Frontal cortex (tissue), 4 donors: ENCODE results near the gene RHO. TPM values are rescaled to one million over a fixed set of nuclear protein-coding genes. Genes with fewer than 3 reads are reported as not detected.

ENCODE experiments used
- DNase-seq, 2 donors: peaks; one replicate each; pipeline ENCODE4 v3.0.0; 2012; ENCODE audit warnings: low spot score in 2 of 2
- FAIRE-seq: peaks from 2 replicates; lab custom pipeline; 2012; peaks lifted over from hg19 to GRCh38; lab: Jason Lieb, UNC
- total RNA-seq: library from RNA; depleted of rRNA; stranded (reverse); fragments of >200 nt; gene quantifications from one replicate; pipeline ENCODE4 v1.2.3, GENCODE V29; 2014
- donor health status: control.
- donor health status: control.
- donor health status: control.

Gene RHO
- total RNA-seq, 1 donor from 2014 or later = not detected

DNA sequence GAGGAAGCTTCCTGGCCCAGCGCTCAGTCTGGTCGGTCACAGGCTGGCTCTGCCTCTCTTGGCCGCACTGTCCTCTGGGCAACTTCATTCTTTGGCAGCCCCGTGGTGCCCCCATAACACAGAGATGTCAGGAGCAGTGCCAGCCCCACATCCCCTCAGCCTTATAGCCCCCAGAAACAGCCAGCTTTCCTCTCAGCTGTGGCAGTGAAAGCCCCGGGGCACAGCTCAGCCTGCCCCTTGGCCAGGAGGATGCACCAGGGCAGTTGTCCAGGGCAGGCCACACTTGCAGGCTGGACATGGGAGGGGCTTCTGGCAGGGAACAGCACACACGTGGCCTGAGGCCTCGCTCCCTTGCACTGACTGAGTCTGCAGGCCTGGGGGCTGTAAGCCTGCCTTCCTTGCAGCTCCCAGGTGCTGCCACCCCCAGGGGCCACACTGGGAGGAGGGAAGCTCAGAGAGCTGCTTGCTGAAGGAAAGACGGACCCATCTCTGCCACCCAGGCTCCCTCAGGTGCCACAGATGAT is 10.3 kb upstream of the RHO start:
- FAIRE-seq (no peak), DNase-seq (no peak)

DNA sequence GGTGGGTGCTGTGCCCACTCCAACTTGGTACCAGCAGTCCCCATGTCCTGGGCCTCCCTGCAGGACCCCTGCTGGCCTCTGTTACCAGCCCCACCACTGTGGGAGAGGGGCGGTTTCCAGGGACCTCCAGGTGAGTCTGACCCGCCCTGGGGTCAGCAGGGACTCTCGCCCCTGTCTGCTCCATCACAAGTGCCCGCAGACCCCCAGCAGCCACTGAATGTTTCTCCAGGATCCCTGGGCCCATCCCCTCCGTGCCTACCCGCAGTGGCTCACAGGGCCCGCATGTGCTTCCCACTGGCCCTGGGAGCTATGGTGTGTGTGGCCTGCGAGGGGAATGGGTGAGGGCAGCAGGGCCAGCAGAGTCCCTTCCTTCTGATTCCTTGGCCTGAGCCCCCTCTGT is 9.9 kb upstream of the RHO start:
- FAIRE-seq = no peak
- DNase-seq = no peak

DNA sequence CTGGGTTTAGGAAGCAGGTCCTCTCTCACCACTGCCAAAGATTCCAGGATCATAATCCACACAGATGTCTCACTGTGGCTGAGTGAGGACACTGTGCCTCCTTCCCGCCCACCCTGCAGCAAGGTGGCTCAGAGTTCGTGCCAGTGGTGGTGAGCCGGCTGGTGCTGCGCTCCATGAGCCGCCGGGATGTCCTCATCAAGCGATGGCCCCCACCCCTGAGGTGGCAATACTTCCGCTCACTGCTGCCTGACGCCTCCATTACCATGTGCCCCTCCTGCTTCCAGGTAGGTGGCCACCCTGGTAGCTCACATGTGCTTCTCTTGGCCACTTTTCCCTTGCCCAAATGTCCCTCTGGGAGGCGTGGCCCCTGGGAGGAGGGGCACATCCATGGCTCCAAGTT is 9.0 kb upstream of the RHO start:
- FAIRE-seq (no peak), DNase-seq (no peak)

DNA sequence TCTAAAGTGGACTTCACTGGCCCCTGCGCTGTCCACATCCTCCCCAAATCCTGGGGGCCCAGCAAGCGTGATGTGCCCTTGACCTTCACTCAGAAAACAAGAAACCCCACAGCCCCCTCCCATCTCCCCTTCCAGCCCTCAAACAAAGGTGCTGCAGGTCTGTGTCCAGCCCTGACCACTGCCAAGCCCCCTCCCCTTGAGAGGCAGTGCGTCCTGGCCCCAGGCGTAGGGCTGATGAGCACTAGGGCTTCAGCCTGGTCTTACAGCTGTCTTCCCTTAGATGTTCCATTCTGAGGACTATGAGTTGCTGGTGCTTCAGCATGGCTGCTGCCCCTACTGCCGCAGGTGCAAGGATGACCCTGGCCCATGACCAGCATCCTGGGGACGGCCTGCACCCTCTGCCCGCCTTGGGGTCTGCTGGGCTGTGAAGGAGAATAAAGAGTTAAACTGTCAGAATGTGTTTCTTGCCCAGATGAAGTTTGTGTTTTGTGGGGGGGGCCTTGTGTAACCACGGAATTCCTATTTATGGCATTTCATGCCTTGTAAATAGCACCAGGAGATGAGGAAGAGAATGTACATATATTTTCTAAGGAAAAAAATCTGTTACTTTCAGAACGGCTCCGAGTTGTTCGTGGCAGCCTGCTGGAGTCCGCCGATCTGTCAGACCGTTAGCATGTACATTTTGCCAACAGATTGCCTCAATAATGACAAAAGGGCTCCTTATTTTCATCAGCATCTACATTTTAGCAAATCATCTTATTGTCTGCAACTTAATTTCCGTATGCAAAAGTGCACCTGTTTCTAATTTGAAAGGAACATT is 8.3 kb upstream of the RHO start:
- no peak for DNase-seq
- FAIRE-seq = no peak

DNA sequence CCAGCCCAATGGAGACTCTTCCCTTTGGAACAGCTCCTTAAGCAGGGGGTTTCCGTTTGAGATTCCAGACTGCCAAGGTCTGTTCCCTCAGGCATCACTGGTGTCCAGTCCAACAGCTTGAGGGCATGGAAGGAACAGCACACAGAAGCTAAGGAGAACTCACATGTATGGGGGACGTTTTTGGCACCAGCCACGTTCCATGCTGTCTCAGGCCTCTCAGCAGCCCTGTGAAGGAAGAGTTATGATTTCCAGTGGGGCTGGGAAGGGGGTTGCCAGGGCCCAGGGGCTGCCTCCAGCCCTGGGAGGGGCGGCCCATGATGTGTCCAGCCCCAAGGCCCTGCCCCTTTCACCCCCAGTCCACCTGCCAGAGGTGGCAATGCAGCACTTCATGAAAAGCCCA is 7.5 kb upstream of the RHO start:
- no peak for DNase-seq
- no peak for FAIRE-seq

DNA sequence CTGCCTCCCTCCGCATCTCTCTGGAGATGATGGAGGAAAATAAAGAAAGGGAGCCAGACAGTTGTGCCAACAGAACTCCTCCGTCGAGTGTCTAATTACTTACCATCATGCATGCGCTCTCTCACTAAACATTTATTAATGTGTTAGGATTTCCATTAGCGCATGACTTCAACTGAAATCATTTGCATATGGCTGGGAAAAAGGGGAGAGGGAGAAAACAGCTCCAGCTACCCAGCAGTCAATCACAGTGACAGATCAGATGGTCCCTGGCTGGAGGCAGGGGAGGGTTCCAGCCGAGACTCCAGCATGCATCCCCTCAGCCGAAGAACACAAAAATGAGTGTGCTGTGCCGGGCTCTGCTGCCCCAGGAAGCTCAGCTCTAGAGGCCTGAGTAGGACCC is 6.8 kb upstream of the RHO start:
- FAIRE-seq = no peak

DNA sequence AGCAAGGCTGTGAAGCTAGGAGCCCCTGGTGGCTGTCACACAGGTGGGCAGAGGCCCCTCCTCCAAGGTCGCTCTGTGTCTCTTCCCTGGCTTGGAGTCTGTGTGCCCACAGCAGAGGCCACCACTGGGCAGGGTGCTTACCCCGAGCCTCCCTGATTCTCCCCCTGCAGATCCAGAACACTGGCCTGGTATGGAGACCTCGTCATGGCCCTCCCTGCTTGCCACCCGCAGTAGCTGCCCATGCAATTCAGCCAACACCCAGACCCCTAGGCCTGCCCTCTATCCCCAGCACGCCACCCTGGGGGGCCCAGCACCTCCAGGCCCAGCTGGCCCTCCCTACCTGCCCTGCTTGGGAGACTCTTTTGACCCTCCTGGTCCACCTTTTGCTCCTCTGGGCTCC is 5.5 kb upstream of the RHO start:
- no peak for DNase-seq
- no peak for FAIRE-seq

More for the DNA sequence above, 6.8 kb upstream of the RHO start:
- no peak for DNase-seq

DNA sequence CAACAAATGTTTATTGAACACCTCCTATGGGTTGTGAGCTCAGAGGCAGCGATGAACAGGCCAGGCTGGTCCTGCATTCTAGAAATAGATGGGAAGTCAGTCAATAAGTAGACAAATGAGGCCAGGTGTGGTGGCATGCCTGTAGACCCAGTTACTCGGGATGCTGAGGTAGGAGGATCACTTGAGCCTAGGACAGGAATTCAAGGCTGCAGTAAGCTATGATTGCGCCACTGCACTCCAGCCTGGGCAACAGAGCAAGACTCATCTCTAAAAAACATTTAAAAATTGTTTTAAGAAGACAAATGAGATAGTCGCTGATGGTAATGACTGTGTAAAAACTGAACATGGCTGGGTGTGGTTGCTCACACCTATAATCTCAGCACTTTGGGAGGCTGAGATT is 4.4 kb upstream of the RHO start:
- FAIRE-seq (no peak), DNase-seq (no peak)

DNA sequence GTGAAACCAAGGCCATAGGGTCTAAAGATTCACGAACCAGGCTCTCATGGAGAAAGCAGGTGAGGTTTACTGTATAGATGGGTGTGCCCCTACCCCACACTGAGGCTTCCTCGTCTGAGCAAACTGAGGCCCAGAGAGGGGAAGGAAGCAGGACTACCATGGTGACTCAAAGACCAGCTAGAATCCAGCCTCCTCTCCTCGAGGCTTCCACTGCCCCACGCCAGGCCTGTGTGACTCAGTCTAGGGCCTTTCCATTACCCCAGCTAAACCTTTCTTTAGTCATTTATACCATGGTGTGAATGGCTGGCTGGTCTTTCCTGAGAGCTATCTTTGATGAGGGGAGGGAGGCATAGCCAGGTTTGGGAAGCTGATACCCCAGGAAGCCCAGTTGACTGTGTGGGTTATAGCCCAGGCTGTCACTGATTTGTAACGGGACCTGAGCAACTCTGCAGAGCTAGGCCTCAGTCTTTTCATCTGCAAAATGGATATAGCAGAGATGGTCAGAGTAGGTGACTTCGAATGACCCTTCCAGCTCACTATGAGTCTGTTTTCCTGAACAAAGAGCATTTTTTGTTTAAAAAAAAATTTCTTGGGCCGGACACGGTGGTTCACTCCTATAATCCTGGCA is 3.0 kb upstream of the RHO start:
- no peak for FAIRE-seq

DNA sequence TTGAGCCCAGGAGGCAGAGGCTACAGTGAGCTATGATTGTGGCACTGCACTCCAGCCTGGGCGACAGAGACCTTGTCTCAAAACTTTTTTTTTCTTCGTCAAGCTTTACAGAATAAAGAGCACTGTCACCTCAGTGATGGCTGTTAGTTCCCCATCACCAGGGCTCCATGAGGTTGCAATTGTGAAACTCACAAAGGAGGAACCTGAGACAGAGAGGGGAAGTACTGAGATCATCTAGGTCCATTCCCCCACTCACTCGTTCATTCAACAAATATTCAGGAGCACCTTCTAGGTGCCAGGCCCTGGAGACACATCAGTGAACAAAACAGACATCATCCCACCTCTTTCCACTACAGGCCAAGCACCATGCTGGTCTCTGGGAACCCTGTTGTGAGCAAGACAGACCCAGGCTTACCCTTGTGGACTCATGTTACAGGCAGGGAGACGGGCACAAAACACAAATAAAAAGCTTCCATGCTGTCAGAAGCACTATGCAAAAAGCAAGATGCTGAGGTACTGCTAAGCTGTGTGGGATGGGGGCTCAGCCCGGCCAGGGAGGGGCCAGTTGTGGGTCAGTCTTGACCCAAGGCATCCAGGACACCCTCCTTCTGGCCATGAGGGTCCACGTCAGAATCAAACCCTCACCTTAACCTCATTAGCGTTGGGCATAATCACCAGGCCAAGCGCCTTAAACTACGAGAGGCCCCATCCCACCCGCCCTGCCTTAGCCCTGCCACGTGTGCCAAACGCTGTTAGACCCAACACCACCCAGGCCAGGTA is 2.1 kb upstream of the RHO start:
- DNase-seq (no peak), FAIRE-seq (no peak)

More for the DNA sequence above, 3.0 kb upstream of the RHO start:
- DNase-seq = no peak

DNA sequence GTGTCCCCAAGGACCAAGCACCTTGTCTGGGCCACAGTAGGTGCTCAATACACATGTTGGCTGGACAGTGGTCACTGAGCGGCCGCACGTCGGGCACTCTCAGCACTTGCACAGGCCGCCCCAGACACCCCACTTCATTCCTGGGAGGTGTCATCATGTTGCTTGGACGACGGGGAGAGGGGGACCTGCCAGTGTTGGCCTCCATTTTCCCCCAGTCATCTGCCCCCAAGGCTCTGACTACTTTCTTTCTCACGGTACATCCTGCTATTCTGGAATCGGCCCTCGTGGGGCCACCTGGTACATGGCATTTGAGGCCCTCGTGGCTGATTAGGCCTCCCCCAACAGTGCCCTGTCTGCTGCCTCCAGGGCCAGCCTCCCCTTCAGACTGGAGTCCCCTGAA is 1.2 kb upstream of the RHO start:
- no peak for FAIRE-seq
- DNase-seq = no peak

DNA sequence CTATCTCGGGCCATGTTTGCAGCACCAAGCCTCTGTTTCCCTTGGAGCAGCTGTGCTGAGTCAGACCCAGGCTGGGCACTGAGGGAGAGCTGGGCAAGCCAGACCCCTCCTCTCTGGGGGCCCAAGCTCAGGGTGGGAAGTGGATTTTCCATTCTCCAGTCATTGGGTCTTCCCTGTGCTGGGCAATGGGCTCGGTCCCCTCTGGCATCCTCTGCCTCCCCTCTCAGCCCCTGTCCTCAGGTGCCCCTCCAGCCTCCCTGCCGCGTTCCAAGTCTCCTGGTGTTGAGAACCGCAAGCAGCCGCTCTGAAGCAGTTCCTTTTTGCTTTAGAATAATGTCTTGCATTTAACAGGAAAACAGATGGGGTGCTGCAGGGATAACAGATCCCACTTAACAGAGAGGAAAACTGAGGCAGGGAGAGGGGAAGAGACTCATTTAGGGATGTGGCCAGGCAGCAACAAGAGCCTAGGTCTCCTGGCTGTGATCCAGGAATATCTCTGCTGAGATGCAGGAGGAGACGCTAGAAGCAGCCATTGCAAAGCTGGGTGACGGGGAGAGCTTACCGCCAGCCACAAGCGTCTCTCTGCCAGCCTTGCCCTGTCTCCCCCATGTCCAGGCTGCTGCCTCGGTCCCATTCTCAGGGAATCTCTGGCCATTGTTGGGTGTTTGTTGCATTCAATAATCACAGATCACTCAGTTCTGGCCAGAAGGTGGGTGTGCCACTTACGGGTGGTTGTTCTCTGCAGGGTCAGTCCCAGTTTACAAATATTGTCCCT is 1.2 kb downstream of the RHO start:
- DNase-seq (no peak), FAIRE-seq (no peak)

DNA sequence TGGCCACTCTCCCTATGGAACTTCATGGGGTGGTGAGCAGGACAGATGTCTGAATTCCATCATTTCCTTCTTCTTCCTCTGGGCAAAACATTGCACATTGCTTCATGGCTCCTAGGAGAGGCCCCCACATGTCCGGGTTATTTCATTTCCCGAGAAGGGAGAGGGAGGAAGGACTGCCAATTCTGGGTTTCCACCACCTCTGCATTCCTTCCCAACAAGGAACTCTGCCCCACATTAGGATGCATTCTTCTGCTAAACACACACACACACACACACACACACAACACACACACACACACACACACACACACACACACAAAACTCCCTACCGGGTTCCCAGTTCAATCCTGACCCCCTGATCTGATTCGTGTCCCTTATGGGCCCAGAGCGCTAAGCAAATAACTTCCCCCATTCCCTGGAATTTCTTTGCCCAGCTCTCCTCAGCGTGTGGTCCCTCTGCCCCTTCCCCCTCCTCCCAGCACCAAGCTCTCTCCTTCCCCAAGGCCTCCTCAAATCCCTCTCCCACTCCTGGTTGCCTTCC is 1.9 kb downstream of the RHO start:
- FAIRE-seq (no peak), DNase-seq (no peak)

DNA sequence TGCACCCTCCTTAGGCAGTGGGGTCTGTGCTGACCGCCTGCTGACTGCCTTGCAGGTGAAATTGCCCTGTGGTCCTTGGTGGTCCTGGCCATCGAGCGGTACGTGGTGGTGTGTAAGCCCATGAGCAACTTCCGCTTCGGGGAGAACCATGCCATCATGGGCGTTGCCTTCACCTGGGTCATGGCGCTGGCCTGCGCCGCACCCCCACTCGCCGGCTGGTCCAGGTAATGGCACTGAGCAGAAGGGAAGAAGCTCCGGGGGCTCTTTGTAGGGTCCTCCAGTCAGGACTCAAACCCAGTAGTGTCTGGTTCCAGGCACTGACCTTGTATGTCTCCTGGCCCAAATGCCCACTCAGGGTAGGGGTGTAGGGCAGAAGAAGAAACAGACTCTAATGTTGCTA is 2.4 kb downstream of the RHO start:
- no peak for DNase-seq

DNA sequence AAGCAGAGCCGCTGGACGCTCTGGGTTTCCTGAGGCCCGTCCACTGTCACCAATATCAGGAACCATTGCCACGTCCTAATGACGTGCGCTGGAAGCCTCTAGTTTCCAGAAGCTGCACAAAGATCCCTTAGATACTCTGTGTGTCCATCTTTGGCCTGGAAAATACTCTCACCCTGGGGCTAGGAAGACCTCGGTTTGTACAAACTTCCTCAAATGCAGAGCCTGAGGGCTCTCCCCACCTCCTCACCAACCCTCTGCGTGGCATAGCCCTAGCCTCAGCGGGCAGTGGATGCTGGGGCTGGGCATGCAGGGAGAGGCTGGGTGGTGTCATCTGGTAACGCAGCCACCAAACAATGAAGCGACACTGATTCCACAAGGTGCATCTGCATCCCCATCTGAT is 3.3 kb downstream of the RHO start:
- FAIRE-seq = no peak
- DNase-seq = no peak

More for the DNA sequence above, 2.4 kb downstream of the RHO start:
- no peak for FAIRE-seq

DNA sequence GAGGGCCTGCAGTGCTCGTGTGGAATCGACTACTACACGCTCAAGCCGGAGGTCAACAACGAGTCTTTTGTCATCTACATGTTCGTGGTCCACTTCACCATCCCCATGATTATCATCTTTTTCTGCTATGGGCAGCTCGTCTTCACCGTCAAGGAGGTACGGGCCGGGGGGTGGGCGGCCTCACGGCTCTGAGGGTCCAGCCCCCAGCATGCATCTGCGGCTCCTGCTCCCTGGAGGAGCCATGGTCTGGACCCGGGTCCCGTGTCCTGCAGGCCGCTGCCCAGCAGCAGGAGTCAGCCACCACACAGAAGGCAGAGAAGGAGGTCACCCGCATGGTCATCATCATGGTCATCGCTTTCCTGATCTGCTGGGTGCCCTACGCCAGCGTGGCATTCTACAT is 3.8 kb downstream of the RHO start:
- FAIRE-seq (no peak), DNase-seq (no peak)

DNA sequence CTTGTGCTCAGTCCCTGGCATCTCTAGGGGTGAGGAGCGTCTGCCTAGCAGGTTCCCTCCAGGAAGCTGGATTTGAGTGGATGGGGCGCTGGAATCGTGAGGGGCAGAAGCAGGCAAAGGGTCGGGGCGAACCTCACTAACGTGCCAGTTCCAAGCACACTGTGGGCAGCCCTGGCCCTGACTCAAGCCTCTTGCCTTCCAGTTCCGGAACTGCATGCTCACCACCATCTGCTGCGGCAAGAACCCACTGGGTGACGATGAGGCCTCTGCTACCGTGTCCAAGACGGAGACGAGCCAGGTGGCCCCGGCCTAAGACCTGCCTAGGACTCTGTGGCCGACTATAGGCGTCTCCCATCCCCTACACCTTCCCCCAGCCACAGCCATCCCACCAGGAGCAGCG is 5.0 kb downstream of the RHO start:
- no peak for FAIRE-seq

DNA sequence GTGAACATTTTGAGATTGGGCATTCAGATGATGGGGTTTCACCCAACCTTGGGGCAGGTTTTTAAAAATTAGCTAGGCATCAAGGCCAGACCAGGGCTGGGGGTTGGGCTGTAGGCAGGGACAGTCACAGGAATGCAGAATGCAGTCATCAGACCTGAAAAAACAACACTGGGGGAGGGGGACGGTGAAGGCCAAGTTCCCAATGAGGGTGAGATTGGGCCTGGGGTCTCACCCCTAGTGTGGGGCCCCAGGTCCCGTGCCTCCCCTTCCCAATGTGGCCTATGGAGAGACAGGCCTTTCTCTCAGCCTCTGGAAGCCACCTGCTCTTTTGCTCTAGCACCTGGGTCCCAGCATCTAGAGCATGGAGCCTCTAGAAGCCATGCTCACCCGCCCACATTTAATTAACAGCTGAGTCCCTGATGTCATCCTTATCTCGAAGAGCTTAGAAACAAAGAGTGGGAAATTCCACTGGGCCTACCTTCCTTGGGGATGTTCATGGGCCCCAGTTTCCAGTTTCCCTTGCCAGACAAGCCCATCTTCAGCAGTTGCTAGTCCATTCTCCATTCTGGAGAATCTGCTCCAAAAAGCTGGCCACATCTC is 6.1 kb downstream of the RHO start:
- no peak for DNase-seq
- FAIRE-seq = no peak

More for the DNA sequence above, 5.0 kb downstream of the RHO start:
- DNase-seq = no peak

DNA sequence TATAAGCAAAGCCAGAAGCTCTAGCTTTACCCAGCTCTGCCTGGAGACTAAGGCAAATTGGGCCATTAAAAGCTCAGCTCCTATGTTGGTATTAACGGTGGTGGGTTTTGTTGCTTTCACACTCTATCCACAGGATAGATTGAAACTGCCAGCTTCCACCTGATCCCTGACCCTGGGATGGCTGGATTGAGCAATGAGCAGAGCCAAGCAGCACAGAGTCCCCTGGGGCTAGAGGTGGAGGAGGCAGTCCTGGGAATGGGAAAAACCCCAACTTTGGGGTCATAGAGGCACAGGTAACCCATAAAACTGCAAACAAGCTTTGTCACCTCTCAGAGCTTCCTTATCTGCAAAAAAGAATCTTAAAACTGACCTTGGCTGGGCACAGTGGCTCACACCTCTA is 6.6 kb downstream of the RHO start:
- DNase-seq (no peak), FAIRE-seq (no peak)

DNA sequence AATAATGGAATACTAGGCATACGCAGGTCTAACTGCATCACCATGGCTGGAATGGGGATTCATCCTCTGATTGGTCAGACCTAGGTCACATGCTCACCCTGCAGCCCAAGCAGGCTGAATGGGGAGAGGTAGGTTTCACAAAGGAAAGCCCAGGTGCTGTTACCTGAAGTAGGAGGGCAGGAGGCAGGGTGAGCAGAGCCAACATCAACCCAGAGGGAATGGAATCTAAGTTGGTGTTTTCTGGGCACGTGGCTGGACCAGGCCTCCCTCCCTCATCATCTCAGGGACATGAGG is 7.9 kb downstream of the RHO start:
- DNase-seq = no peak
- FAIRE-seq = no peak
